Measurements from ENCODE around the gene TSHZ2. TPM values are rescaled to one million over a fixed set of nuclear protein-coding genes. Genes with fewer than 3 reads are reported as not detected.

Gene TSHZ2
- total and polyA plus RNA-seq, 11 donors = 1.8 to 12.1 (median 3.7) TPM

GRCh38 chr20:53269380-53269779, 297.2 kb downstream of the TSHZ2 start:
- Histone ChIP-seq H3K9me3 (no peaks in the 10 kb centered on the region), H3K4me1 (no peaks in the 10 kb centered on the region), H3K27ac (no peak overlapping the region), H3K36me3 (no peaks in the 10 kb centered on the region), H3K4me3 (no peak overlapping the region), H3K27me3 (no peaks in the 10 kb centered on the region)
- ATAC-seq (no peak), DNase-seq (no peak)
- WGBS, 4 donors = 89 to 91% (median 90%) methylated on average over 2 of the region's 2 CpGs
- TF ChIP-seq CTCF (IDR thresholded peaks at IDR 0.05) = no peak
- intact Hi-C loops (cut with DNase I) = no loop called here

GRCh38 chr20:53270792-53271375, 298.7 kb downstream of the TSHZ2 start:
- WGBS, 4 donors = 62 to 75% (median 69%) methylated on average over 5 of the region's 5 CpGs
- H3K36me3 ChIP-seq = no peaks in the 10 kb centered on the region
- ATAC-seq (no peak), DNase-seq (no peak)
- TF ChIP-seq CTCF (IDR thresholded peaks at IDR 0.05) = no peak
- no peak for TF ChIP-seq POLR2A (IDR thresholded peaks at IDR 0.05)
- H3K9me3 ChIP-seq = no peaks in the 10 kb centered on the region
- H3K27ac ChIP-seq = no peak overlapping the region
- H3K27me3 ChIP-seq = no peaks in the 10 kb centered on the region
- intact Hi-C loops (cut with DNase I) = no loop called here
- no peaks in the 10 kb centered on the region for H3K4me1 ChIP-seq
- H3K4me3 ChIP-seq = no peak overlapping the region

GRCh38 chr20:53274365-53274764, 302.2 kb downstream of the TSHZ2 start:
- WGBS, 4 donors = 87 to 93% (median 92%) methylated on average over 5 of the region's 5 CpGs
- no peak for DNase-seq
- no peaks in the 10 kb centered on the region for H3K36me3 ChIP-seq
- no peak overlapping the region for H3K27ac ChIP-seq
- H3K4me1 ChIP-seq = no peaks in the 10 kb centered on the region
- no peaks in the 10 kb centered on the region for H3K27me3 ChIP-seq
- H3K9me3 ChIP-seq = no peaks in the 10 kb centered on the region
- no peak for TF ChIP-seq POLR2A (IDR thresholded peaks at IDR 0.05)
- TF ChIP-seq CTCF (IDR thresholded peaks at IDR 0.05) = no peak
- intact Hi-C loops (cut with DNase I) = no loop called here
- H3K4me3 ChIP-seq = no peak overlapping the region
- no peak for ATAC-seq

GRCh38 chr20:53274807-53275206, 302.6 kb downstream of the TSHZ2 start:
- DNase-seq (no peak), ATAC-seq (no peak)
- WGBS, 4 donors = 76 to 92% (median 81%) methylated on average over 3 of the region's 3 CpGs
- H3K9me3 ChIP-seq = no peaks in the 10 kb centered on the region
- H3K27me3 ChIP-seq = no peaks in the 10 kb centered on the region
- no peak overlapping the region for H3K27ac ChIP-seq
- intact Hi-C loops (cut with DNase I) = no loop called here
- no peaks in the 10 kb centered on the region for H3K4me1 ChIP-seq
- H3K4me3 ChIP-seq = no peak overlapping the region
- TF ChIP-seq POLR2A (IDR thresholded peaks at IDR 0.05) (no peak), CTCF (IDR thresholded peaks at IDR 0.05) (no peak)
- H3K36me3 ChIP-seq = no peaks in the 10 kb centered on the region

Measured in heart left ventricle (tissue), 16 donors.